ENCODE measurements around the gene CATSPERD. TPM values are rescaled to one million over a fixed set of nuclear protein-coding genes. Genes with fewer than 3 reads are reported as not detected.

CATSPERD gene
- total and polyA plus RNA-seq, 4 donors, result not detected

DNA sequence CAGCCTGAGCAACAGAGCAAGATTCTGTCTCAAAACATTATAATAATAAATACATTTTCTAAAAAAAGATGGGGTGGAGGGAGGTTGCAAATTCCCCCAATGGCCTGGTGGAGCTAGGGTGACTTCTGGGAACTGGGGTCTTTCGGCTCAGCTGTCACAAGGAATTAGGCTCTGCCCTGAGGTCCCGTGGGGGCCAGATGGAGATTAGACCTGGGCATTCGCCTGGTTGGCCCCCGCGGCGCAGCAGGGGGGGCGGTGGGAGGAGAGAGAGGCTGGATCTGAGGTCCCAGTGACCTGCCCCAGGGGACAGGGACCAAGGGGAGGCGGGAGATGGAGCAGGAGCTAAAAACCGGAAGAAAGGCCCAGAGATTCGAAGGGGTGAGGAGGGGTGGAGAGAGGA is 104.3 kb downstream of the CATSPERD start (continued):
- TF ChIP-seq, protein P1, sequence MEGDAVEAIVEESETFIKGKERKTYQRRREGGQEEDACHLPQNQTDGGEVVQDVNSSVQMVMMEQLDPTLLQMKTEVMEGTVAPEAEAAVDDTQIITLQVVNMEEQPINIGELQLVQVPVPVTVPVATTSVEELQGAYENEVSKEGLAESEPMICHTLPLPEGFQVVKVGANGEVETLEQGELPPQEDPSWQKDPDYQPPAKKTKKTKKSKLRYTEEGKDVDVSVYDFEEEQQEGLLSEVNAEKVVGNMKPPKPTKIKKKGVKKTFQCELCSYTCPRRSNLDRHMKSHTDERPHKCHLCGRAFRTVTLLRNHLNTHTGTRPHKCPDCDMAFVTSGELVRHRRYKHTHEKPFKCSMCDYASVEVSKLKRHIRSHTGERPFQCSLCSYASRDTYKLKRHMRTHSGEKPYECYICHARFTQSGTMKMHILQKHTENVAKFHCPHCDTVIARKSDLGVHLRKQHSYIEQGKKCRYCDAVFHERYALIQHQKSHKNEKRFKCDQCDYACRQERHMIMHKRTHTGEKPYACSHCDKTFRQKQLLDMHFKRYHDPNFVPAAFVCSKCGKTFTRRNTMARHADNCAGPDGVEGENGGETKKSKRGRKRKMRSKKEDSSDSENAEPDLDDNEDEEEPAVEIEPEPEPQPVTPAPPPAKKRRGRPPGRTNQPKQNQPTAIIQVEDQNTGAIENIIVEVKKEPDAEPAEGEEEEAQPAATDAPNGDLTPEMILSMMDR (IDR thresholded peaks at IDR 0.05; ENCODE audit: low read depth, low read length, missing input control), result no peak
- no peak for TF ChIP-seq HNF4G (IDR thresholded peaks at IDR 0.05)
- TF ChIP-seq, protein P2, sequence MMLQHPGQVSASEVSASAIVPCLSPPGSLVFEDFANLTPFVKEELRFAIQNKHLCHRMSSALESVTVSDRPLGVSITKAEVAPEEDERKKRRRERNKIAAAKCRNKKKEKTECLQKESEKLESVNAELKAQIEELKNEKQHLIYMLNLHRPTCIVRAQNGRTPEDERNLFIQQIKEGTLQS (IDR thresholded peaks at IDR 0.05), result no peak
- no peak for TF ChIP-seq FOXA1 (IDR thresholded peaks at IDR 0.05)
- TF ChIP-seq GABPA (IDR thresholded peaks at IDR 0.05 in 1 of 2, conservative IDR thresholded peaks at IDR 0.05 in 1 of 2), result no peak
- TF ChIP-seq HNF4A (conservative IDR thresholded peaks at IDR 0.05), result no peak
- TF ChIP-seq YY1 (IDR thresholded peaks at IDR 0.05), result no peak
- no peak for TF ChIP-seq EGR1 (IDR thresholded peaks at IDR 0.05; ENCODE audit: low read depth in 2 of 2)
- TF ChIP-seq NR2F2 (IDR thresholded peaks at IDR 0.05), result no peak

DNA sequence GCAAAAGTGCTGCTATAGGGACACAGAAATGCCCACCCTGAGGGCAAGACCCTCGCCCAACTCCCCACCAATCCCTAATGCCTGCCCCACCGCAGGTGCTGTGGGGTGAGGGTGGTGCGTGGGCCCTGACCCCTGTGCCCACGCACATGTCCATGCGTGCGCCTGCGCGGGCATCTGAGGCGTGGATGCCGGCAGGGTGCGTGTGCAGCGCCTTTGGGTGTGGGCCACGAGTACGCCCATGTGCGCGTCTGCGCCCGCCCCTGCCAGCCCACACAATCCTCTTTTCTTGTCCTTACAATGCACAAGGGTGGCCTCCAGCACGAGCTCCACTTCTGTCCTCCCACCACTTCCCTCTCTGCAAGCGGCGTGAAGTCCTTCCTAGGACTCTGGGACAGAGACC is 104.7 kb downstream of the CATSPERD start:
- 97% methylated on average over 21 of the region's 21 CpGs for WGBS
- no peak for DNase-seq (ENCODE audit: low spot score)
- TF ChIP-seq, protein P3, sequence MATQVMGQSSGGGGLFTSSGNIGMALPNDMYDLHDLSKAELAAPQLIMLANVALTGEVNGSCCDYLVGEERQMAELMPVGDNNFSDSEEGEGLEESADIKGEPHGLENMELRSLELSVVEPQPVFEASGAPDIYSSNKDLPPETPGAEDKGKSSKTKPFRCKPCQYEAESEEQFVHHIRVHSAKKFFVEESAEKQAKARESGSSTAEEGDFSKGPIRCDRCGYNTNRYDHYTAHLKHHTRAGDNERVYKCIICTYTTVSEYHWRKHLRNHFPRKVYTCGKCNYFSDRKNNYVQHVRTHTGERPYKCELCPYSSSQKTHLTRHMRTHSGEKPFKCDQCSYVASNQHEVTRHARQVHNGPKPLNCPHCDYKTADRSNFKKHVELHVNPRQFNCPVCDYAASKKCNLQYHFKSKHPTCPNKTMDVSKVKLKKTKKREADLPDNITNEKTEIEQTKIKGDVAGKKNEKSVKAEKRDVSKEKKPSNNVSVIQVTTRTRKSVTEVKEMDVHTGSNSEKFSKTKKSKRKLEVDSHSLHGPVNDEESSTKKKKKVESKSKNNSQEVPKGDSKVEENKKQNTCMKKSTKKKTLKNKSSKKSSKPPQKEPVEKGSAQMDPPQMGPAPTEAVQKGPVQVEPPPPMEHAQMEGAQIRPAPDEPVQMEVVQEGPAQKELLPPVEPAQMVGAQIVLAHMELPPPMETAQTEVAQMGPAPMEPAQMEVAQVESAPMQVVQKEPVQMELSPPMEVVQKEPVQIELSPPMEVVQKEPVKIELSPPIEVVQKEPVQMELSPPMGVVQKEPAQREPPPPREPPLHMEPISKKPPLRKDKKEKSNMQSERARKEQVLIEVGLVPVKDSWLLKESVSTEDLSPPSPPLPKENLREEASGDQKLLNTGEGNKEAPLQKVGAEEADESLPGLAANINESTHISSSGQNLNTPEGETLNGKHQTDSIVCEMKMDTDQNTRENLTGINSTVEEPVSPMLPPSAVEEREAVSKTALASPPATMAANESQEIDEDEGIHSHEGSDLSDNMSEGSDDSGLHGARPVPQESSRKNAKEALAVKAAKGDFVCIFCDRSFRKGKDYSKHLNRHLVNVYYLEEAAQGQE (IDR thresholded peaks at IDR 0.05), result no peak
- TF ChIP-seq EGR1 (IDR thresholded peaks at IDR 0.05; ENCODE audit: low read depth in 2 of 2) (no peak), HNF4G (IDR thresholded peaks at IDR 0.05) (no peak), YY1 (IDR thresholded peaks at IDR 0.05) (no peak), SP1 (IDR thresholded peaks at IDR 0.05) (no peak), TAF1 (conservative IDR thresholded peaks at IDR 0.05) (no peak)
- TF ChIP-seq, protein P4, sequence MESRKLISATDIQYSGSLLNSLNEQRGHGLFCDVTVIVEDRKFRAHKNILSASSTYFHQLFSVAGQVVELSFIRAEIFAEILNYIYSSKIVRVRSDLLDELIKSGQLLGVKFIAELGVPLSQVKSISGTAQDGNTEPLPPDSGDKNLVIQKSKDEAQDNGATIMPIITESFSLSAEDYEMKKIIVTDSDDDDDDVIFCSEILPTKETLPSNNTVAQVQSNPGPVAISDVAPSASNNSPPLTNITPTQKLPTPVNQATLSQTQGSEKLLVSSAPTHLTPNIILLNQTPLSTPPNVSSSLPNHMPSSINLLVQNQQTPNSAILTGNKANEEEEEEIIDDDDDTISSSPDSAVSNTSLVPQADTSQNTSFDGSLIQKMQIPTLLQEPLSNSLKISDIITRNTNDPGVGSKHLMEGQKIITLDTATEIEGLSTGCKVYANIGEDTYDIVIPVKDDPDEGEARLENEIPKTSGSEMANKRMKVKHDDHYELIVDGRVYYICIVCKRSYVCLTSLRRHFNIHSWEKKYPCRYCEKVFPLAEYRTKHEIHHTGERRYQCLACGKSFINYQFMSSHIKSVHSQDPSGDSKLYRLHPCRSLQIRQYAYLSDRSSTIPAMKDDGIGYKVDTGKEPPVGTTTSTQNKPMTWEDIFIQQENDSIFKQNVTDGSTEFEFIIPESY (IDR thresholded peaks at IDR 0.05), result no peak
- TF ChIP-seq, protein P2 (IDR thresholded peaks at IDR 0.05), result no peak

More for the DNA sequence above, 104.7 kb downstream of the CATSPERD start:
- Histone ChIP-seq H3K4me3 (ENCODE audit: low read depth in 1 of 3, low read length in 3 of 3) (no peak overlapping the region), H3K36me3 (ENCODE audit: control insufficient read depth in 4 of 4, insufficient read depth in 3 of 4, low read depth in 1 of 4, low read length in 3 of 4) (no peaks in the 10 kb centered on the region), H3K9ac (ENCODE audit: low read depth in 1 of 2, low read length in 2 of 2) (no peak overlapping the region), H3K9me3 (ENCODE audit: control insufficient read depth in 4 of 4, low read length in 3 of 4) (no peaks in the 10 kb centered on the region), H3K4me1 (ENCODE audit: control insufficient read depth in 4 of 4, insufficient read depth in 4 of 4, low read length in 3 of 4) (peaks cover 9 to 41% (median 24%) of the 10 kb centered on the region in 4 donors), H3K27me3 (ENCODE audit: control insufficient read depth in 4 of 4, insufficient read depth in 4 of 4, low read length in 3 of 4) (no peaks in the 10 kb centered on the region), H3K27ac (ENCODE audit: low read depth in 1 of 2, low read length in 2 of 2) (no peak overlapping the region)

All from liver (tissue), 9 donors.